ENCODE data around the gene CD34. TPM values are rescaled to one million over a fixed set of nuclear protein-coding genes. Genes with fewer than 3 reads are reported as not detected.

Gene CD34
- total RNA-seq, 2 donors from 2014 or later = 67.8 to 77.3 TPM

DNA sequence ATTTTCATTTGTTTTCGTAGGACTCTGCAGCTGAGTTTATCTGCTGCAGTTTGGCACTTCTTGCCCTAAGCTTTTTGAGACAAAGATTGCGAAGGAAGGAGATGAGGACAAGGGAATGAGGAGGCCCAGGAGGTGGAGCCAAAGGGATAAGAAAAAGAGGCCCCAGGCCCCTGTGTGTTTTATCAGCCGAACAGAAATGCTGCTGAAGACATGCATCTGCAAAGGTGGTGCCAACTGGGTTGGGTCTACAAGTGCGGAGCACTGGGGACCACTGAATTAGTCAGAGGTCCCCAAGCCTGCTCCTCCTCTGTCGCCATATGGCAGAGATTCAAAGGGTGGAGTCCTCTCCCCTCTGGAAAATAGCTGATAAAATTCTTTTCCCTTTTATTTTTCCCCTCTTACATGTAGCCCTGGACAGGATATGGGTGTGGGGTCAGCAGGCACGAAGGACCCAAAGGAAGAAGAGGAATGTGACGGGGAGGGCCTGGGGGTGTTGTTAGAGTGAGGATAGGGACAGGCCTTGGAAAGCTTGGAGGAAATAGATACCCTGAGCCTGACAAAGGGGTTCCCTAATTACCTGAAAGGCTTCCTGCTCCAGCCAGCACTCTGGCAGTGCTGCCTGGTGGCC is 2.7 kb downstream of the CD34 start:
- Histone ChIP-seq H3K4me1 (ENCODE audit: control insufficient read depth in 1 of 2, low read depth in 2 of 2) (peaks cover 0 to 42% of the 10 kb centered on the region in 2 donors), H3K27me3 (replicated peaks; ENCODE audit: insufficient read depth) (no peaks in the 10 kb centered on the region), H3K9me3 (no peaks in the 10 kb centered on the region), H3K27ac (peak overlapping the region; percentile 64 to 86), H3K36me3 (no peaks in the 10 kb centered on the region), H3K4me3 (peak overlapping the region; percentile 5)
- ATAC-seq (ENCODE audit: insufficient number of reproducible peaks, low FRiP score, low read depth) (no peak), DNase-seq (ENCODE audit: low spot score) (no peak)
- TF ChIP-seq CTCF (IDR thresholded peaks at IDR 0.05) = no peak

- TF ChIP-seq CTCF (IDR thresholded peaks at IDR 0.05) = no peak
- DNase-seq (ENCODE audit: low spot score) = no peak
- H3K4me1 ChIP-seq (ENCODE audit: control insufficient read depth in 1 of 2, low read depth in 2 of 2) = peaks cover 0 to 21% of the 10 kb centered on the region in 2 donors
- no peak for ATAC-seq (ENCODE audit: insufficient number of reproducible peaks, low FRiP score, low read depth)
- no peaks in the 10 kb centered on the region for H3K27me3 ChIP-seq (replicated peaks; ENCODE audit: insufficient read depth)
- peak overlapping the region; percentile 35 to 41 for H3K27ac ChIP-seq
- H3K4me3 ChIP-seq = no peak overlapping the region
- H3K36me3 ChIP-seq = no peaks in the 10 kb centered on the region
- no peaks in the 10 kb centered on the region for H3K9me3 ChIP-seq
Measured at GRCh38 chr1:207904391-207904790, 6.5 kb downstream of the CD34 start.

- DNase-seq (ENCODE audit: low spot score) = no peak
- Histone ChIP-seq H3K4me3 (no peak overlapping the region), H3K36me3 (no peaks in the 10 kb centered on the region), H3K4me1 (ENCODE audit: control insufficient read depth in 1 of 2, low read depth in 2 of 2) (peaks cover 0 to 19% of the 10 kb centered on the region in 2 donors), H3K27ac (peak overlapping the region in 1 of 2 donors; percentile 41), H3K9me3 (no peaks in the 10 kb centered on the region), H3K27me3 (replicated peaks; ENCODE audit: insufficient read depth) (no peaks in the 10 kb centered on the region)
- no peak for ATAC-seq (ENCODE audit: insufficient number of reproducible peaks, low FRiP score, low read depth)
- TF ChIP-seq CTCF (IDR thresholded peaks at IDR 0.05) = no peak
Measured at GRCh38 chr1:207903767-207904166, 7.2 kb downstream of the CD34 start.

GRCh38 chr1:207903053-207903452 is 7.9 kb downstream of the CD34 start:
- no peaks in the 10 kb centered on the region for H3K27me3 ChIP-seq (replicated peaks; ENCODE audit: insufficient read depth)
- TF ChIP-seq CTCF (IDR thresholded peaks at IDR 0.05) = no peak
- H3K27ac ChIP-seq = peak overlapping the region in 1 of 2 donors; percentile 29
- no peaks in the 10 kb centered on the region for H3K36me3 ChIP-seq
- DNase-seq (ENCODE audit: low spot score) (no peak), ATAC-seq (ENCODE audit: insufficient number of reproducible peaks, low FRiP score, low read depth) (no peak)
- H3K9me3 ChIP-seq = no peaks in the 10 kb centered on the region
- peaks cover 0 to 19% of the 10 kb centered on the region in 2 donors for H3K4me1 ChIP-seq (ENCODE audit: control insufficient read depth in 1 of 2, low read depth in 2 of 2)
- H3K4me3 ChIP-seq = no peak overlapping the region

DNA sequence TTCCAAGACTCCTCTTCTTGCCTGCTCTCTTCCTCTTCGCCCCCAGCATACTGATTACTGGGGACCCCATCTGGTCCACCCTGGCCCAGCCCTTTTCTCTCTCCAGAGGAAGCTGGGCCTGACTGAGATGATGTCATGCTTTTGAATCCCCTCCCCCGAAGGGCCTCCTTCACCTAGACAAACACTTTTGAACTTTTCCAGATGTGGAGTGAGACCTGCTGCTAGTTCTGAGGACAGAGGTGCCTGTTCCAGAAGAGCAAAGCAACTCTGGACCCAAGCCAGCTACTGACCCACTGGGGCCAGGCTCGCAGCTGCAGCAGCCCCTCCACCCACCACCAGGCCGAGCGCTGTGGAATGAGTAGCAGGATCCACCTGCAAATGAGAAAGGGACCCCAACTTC is 8.4 kb downstream of the CD34 start:
- DNase-seq (ENCODE audit: low spot score) = no peak
- peaks cover 0 to 15% of the 10 kb centered on the region in 2 donors for H3K4me1 ChIP-seq (ENCODE audit: control insufficient read depth in 1 of 2, low read depth in 2 of 2)
- ATAC-seq (ENCODE audit: insufficient number of reproducible peaks, low FRiP score, low read depth) = no peak
- no peaks in the 10 kb centered on the region for H3K9me3 ChIP-seq
- peak overlapping the region in 1 of 2 donors; percentile 29 for H3K27ac ChIP-seq
- TF ChIP-seq CTCF (IDR thresholded peaks at IDR 0.05) = no peak
- no peak overlapping the region for H3K4me3 ChIP-seq
- no peaks in the 10 kb centered on the region for H3K27me3 ChIP-seq (replicated peaks; ENCODE audit: insufficient read depth)
- H3K36me3 ChIP-seq = no peaks in the 10 kb centered on the region

All from thoracic aorta (tissue), 2 donors.